HG03439 (cell line): ENCODE data around the gene ZNF672.
"Not testable (repeated sequence)": the region's sequence is repeated elsewhere in the genome, so short reads cannot be mapped to it uniquely, and the experiment has no call there.

Experiments used
- ATAC-seq: cut with Tn5 transposase; IDR thresholded peaks from one replicate; pipeline ENCODE4 v1.9.1; 2021; ENCODE audit warnings: mild to moderate bottlenecking, moderate library complexity; ENCODE audit not compliant: unreplicated experiment

Gene ZNF672

DNA sequence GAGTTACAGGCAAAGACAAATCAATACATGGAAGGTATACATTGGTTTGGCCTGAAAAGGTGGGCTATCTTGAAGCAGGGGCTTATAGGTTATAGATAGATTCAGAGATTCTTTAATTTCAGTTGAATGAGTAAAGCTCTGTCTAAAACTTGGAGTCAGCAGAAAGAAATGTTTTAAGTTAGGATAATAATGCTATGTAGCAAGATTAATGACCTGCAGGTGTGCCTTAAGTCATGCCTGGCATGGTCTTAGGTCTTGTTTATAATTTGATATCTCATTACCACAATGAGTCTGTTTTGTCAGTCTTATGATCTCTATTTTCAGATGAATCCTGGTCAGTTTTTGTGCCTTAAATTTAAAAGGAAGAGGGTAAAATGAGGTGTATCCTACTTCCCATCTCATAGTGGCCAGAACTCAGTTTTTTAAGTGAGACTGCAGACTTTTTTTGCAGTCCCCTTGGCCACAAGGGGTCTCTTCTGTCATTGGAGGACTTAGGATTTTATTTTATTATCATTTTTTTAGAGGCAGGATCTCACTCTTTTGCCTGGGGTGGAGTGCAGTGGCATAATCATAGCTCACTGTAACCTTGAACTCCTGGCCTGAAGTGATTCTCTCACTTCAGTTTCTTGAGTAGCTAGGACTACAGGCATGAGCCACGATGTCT, 46.7 kb downstream of the ZNF672 start:
- ATAC-seq, result no peak

GRCh38 chr1:248885646-248886045, 47.6 kb downstream of the ZNF672 start:
- ATAC-seq, result no peak

- no peak for ATAC-seq
These were observed 48.3 kb downstream of the ZNF672 start for GRCh38 chr1:248886237-248886895.

- not testable (repeated sequence) for ATAC-seq
These were observed 51.9 kb downstream of the ZNF672 start for GRCh38 chr1:248889914-248890243.

GRCh38 chr1:248890549-248891498, 52.8 kb downstream of the ZNF672 start:
- no peak for ATAC-seq

GRCh38 chr1:248891758-248892157, 53.7 kb downstream of the ZNF672 start:
- ATAC-seq, result no peak

DNA sequence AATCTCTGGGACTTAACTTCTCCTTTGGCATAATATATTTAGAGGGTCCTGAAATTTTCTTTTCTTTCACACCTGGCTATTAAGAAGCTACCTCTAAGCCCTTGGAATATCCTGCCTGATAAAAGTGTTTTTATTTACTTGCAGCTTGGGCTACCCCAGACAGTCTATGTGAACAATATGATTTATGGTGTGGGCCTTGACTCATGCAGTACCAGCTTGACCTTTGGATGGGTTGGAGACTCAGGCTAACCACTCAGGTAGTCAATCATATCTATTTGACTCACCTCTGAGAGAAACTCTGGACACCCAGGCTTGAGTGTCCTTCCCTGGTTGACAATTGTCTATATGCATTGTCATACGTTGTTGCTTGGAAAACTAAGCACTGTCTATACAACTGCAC, 54.6 kb downstream of the ZNF672 start:
- ATAC-seq, result no peak

GRCh38 chr1:248894837-248895236, 56.8 kb downstream of the ZNF672 start:
- ATAC-seq, result no peak

DNA sequence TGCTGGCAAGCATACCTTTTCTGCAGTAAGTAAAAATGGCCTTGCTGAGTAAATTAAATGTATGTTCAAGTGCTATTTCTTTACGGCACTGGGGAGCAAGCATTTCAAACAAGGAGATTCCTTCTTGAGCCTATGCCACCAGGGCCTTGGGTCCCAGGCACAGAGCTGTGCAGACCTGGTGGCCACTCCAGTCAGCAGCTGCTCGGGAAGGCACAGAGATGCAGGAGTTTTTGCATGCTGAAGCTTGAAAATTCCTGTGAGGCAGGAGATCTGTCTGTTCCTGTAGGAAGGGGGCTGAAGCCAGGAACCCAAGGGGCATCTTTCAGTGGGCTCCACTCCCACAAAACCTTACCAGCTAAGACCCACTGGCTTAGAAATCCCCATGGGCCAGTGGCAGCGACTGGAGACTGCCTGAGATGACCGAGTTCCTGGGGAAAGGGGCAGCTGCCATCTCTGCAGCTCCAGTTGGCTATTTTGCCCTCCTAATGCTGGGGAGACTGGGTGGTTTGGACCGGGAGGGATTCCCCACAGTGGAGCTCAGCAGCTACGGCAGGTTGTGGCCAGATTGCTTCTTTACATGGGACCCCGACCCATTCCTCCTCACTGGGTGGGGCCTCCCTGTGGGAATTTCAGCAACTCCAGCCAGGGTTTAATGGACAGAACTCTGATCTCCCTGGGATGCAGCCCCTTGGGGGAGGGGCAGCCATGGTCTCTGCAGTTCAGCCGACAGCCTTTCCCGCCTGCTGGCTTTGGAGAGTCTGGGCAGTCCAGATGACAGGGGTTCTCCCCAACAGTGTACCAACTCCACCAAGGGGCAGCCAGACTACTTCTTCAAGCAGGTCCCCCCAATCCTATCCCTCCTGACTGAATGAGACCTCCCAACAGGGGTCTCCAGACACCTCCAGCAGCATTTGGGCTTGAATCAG, 59.7 kb downstream of the ZNF672 start:
- ATAC-seq, result no peak
